ENCODE results near the gene GRAMD4. TPM values are rescaled to one million over a fixed set of nuclear protein-coding genes. Genes with fewer than 3 reads are reported as not detected.

Gene GRAMD4
- total RNA-seq, 1 experiment from 2014 or later, result 23.4 TPM

DNA sequence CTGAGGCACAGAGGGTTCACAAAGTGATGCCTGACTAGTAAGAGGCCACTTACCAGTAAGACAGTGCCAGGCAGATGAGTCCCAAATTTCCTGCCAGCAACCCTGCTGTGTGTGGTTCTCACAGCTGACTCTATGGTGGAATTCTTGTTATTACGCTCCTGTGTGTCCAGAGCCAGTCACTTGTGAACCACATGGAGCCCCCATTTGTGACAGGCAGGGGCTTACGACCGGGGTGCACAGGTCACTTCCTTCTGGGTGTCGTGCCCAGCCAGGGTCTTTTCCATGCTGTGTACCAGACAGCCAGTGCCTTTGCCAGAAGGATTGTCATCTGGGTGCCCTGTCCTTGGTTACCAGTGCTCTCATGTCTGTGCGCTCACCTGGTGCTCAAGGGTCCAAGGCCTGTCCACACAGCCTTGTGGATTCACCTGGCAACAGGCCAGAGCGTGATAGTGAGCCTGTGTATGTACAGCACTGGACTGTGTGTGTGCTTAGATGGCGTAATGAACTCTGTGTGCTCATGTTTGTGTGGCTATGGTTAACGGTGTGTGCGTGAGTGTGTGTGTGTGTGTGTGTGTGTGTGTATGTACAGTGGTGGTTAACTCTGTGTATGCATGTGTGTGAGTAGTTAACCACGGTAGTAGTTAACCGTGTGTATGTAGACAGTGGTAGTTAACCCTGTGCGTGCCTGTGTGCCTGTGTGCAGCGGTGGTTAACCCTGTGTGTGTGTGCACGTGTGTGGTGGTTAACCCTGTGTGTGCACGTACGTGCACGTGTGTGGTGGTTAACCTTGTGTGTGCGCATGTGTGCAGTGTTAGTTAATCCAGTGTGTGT lies 18.6 kb downstream of the GRAMD4 start:
- no peaks in the 10 kb centered on the region for H3K27me3 Mint-ChIP-seq (ENCODE audit: insufficient read depth, unreplicated experiment)
- Histone ChIP-seq H3K4me1 (peaks cover 8% of the 10 kb centered on the region), H3K36me3 (ENCODE audit: control insufficient read depth, insufficient read depth, low read length) (no peaks in the 10 kb centered on the region), H3K9me3 (no peaks in the 10 kb centered on the region), H3K27me3 (replicated peaks; ENCODE audit: control insufficient read depth, insufficient read depth, low read length) (no peaks in the 10 kb centered on the region), H3K4me3 (ENCODE audit: low read depth, low read length) (no peak overlapping the region)
- BruUV-seq (replicated peaks), result no TSS peak
- no peak overlapping the region for H3K27ac Mint-ChIP-seq (ENCODE audit: unreplicated experiment)
- TF ChIP-seq, protein P1, sequence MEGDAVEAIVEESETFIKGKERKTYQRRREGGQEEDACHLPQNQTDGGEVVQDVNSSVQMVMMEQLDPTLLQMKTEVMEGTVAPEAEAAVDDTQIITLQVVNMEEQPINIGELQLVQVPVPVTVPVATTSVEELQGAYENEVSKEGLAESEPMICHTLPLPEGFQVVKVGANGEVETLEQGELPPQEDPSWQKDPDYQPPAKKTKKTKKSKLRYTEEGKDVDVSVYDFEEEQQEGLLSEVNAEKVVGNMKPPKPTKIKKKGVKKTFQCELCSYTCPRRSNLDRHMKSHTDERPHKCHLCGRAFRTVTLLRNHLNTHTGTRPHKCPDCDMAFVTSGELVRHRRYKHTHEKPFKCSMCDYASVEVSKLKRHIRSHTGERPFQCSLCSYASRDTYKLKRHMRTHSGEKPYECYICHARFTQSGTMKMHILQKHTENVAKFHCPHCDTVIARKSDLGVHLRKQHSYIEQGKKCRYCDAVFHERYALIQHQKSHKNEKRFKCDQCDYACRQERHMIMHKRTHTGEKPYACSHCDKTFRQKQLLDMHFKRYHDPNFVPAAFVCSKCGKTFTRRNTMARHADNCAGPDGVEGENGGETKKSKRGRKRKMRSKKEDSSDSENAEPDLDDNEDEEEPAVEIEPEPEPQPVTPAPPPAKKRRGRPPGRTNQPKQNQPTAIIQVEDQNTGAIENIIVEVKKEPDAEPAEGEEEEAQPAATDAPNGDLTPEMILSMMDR (IDR thresholded peaks at IDR 0.05; ENCODE audit: insufficient read depth in 1 of 2, low read depth in 1 of 2, low read length in 1 of 2, severe bottlenecking in 1 of 2, unreplicated experiment in 1 of 2), result no peak
- peaks cover 7% of the 10 kb centered on the region for H3K4me1 Mint-ChIP-seq (ENCODE audit: low read depth, unreplicated experiment)
- H3K4me3 Mint-ChIP-seq (ENCODE audit: unreplicated experiment), result no peak overlapping the region
- peaks cover 12% of the 10 kb centered on the region for H3K36me3 Mint-ChIP-seq (ENCODE audit: insufficient read depth, unreplicated experiment)
- peak; percentile 50 to 64 for DNase-seq
- POLR2A ChIA-PET, result no interaction called here
- intact Hi-C loops (cut with micrococcal nuclease; ENCODE audit: unreplicated experiment), result no loop called here
- CTCF ChIA-PET, result no interaction called here
- peaks cover 15% of the 10 kb centered on the region for H3K9me3 Mint-ChIP-seq (ENCODE audit: unreplicated experiment)

DNA sequence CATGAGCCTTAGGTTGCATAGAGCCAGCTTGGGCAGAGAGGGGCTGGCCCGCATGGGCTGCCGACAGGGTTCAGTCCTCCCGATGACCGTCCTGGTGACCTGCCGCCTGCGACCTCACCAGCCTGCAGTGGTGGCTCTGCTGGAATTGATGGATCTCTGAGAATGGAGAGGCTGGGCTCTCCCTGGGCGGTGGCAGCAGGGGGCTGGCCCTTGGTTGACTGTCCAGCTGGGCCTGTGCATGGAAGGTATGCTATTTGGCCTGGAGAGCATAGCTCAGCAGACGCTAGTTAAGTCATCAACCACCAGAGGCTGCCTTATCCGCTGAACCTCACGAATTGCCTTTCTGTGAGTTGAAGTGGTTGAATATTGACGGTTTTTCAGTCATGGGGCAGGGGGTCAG lies 19.7 kb downstream of the GRAMD4 start:
- CTCF ChIA-PET, result no interaction called here
- Mint-ChIP-seq H3K27ac (ENCODE audit: unreplicated experiment) (no peak overlapping the region), H3K27me3 (ENCODE audit: insufficient read depth, unreplicated experiment) (no peaks in the 10 kb centered on the region), H3K4me1 (ENCODE audit: low read depth, unreplicated experiment) (no peaks in the 10 kb centered on the region), H3K9me3 (ENCODE audit: unreplicated experiment) (peaks cover 16% of the 10 kb centered on the region), H3K36me3 (ENCODE audit: insufficient read depth, unreplicated experiment) (peaks cover 5% of the 10 kb centered on the region), H3K4me3 (ENCODE audit: unreplicated experiment) (no peak overlapping the region)
- Histone ChIP-seq H3K36me3 (ENCODE audit: control insufficient read depth, insufficient read depth, low read length) (no peaks in the 10 kb centered on the region), H3K4me1 (no peaks in the 10 kb centered on the region), H3K4me3 (ENCODE audit: low read depth, low read length) (no peak overlapping the region), H3K27me3 (replicated peaks; ENCODE audit: control insufficient read depth, insufficient read depth, low read length) (no peaks in the 10 kb centered on the region), H3K9me3 (no peaks in the 10 kb centered on the region)
- TF ChIP-seq, protein P1 (IDR thresholded peaks at IDR 0.05; ENCODE audit: insufficient read depth in 1 of 2, low read depth in 1 of 2, low read length in 1 of 2, severe bottlenecking in 1 of 2, unreplicated experiment in 1 of 2), result no peak
- POLR2A ChIA-PET, result no interaction called here
- no TSS peak for BruUV-seq (replicated peaks)
- DNase-seq, result no peak
- intact Hi-C loops (cut with micrococcal nuclease; ENCODE audit: unreplicated experiment), result no loop called here

DNA sequence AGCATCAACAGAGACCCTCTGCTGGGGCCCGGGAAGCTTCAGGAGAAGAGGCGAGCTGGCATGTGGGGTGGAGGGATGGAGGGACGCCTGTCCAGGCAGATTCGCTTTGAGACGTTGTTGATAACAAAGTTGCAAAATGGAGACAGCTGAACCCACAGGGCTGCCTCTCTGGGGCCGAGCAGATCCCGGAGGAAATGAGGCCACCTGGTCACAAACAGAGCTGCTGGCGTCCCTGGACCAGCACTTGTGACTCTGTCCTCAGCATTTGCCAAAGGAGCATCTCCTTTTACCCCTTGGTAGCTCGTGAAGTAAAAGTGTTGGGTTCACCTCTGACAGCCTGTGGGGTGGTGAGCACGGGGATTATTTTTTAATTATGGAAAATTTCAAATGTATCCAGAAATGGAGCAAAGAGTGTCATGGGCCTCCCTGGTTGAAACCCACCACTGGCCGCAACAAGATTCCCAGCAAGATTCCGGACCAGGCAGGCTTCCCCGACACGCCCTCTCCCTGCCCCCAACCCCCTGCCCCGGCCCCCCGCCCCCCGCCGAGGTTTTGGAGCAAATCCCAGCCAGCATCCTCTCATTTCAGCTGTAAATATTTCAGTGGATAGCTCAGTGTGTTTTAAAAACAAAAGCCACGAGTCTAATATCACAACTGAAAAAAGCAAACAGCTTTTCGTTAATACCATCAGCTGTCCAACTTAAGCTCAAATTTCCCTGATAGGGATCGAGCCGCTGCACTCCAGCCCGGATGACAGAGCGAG lies 20.3 kb downstream of the GRAMD4 start:
- H3K27me3 ChIP-seq (replicated peaks; ENCODE audit: control insufficient read depth, insufficient read depth, low read length), result no peaks in the 10 kb centered on the region
- H3K4me1 Mint-ChIP-seq (ENCODE audit: low read depth, unreplicated experiment), result no peaks in the 10 kb centered on the region
- no peak overlapping the region for H3K4me3 Mint-ChIP-seq (ENCODE audit: unreplicated experiment)
- CTCF ChIA-PET, result no interaction called here
- no peaks in the 10 kb centered on the region for H3K27me3 Mint-ChIP-seq (ENCODE audit: insufficient read depth, unreplicated experiment)
- peaks cover 5% of the 10 kb centered on the region for H3K36me3 Mint-ChIP-seq (ENCODE audit: insufficient read depth, unreplicated experiment)
- no peak for DNase-seq
- no peaks in the 10 kb centered on the region for H3K9me3 ChIP-seq
- POLR2A ChIA-PET, result no interaction called here
- peaks cover 16% of the 10 kb centered on the region for H3K9me3 Mint-ChIP-seq (ENCODE audit: unreplicated experiment)
- no peak overlapping the region for H3K27ac Mint-ChIP-seq (ENCODE audit: unreplicated experiment)
- intact Hi-C loops (cut with micrococcal nuclease; ENCODE audit: unreplicated experiment), result no loop called here
- TF ChIP-seq, protein P1 (IDR thresholded peaks at IDR 0.05; ENCODE audit: insufficient read depth in 1 of 2, low read depth in 1 of 2, low read length in 1 of 2, severe bottlenecking in 1 of 2, unreplicated experiment in 1 of 2), result no peak
- no peak overlapping the region for H3K4me3 ChIP-seq (ENCODE audit: low read depth, low read length)
- H3K36me3 ChIP-seq (ENCODE audit: control insufficient read depth, insufficient read depth, low read length), result no peaks in the 10 kb centered on the region
- no TSS peak for BruUV-seq (replicated peaks)
- H3K4me1 ChIP-seq, result no peaks in the 10 kb centered on the region

All from Caco-2 (cell line).